MM.1S (cell line): ENCODE measurements around the gene BRINP1.

Experiments
- DNase-seq: peaks from one replicate; pipeline ENCODE4 v3.0.0-alpha.2; 2015
- H2AFZ ChIP-seq: fragments of 300-600 bp; sonication (generic); 2 replicates; pipeline ENCODE4 v1.6.0; 2016; ENCODE audit warnings: antibody characterized with exemption, low read length
- H3F3A ChIP-seq: fragments of 300-600 bp; sonication (generic); 2 replicates; pipeline ENCODE4 v1.6.1; 2016; ENCODE audit warnings: mild to moderate bottlenecking, antibody characterized with exemption, low read length, moderate library complexity, mixed read lengths; ENCODE audit not compliant: insufficient read depth
- H3K27ac ChIP-seq: fragments of 300-600 bp; sonication (generic); 2 replicates; pipeline ENCODE4 v1.5.1; 2016; ENCODE audit warnings: mild to moderate bottlenecking, low read length
- H3K27me3 ChIP-seq: fragments of 300-600 bp; sonication (generic); replicated peaks from 2 replicates; pipeline ENCODE4 v1.6.0; 2016; ENCODE audit warnings: low read length; ENCODE audit not compliant: insufficient read depth
- H3K36me3 ChIP-seq: fragments of 300-600 bp; sonication (generic); replicated peaks from 2 replicates; pipeline ENCODE4 v1.6.1; 2016; ENCODE audit warnings: mild to moderate bottlenecking, low read length, mixed read lengths; ENCODE audit not compliant: insufficient read depth
- H3K4me1 ChIP-seq: fragments of 300-600 bp; sonication (generic); 2 replicates; pipeline ENCODE4 v1.6.1; 2016; ENCODE audit warnings: low read length, mixed read lengths
- H3K4me2 ChIP-seq: fragments of 300-600 bp; sonication (generic); 2 replicates; pipeline ENCODE4 v1.6.0; 2016; ENCODE audit warnings: low read depth, low read length
- H3K4me3 ChIP-seq: fragments of 300-600 bp; sonication (generic); 2 replicates; pipeline ENCODE4 v1.5.1; 2016; ENCODE audit warnings: low read length, mixed read lengths
- H3K79me2 ChIP-seq: fragments of 300-600 bp; sonication (generic); 2 replicates; pipeline ENCODE4 v1.6.1; 2016; ENCODE audit warnings: mixed run types, low read length, mixed read lengths
- H3K9ac ChIP-seq: fragments of 300-600 bp; sonication (generic); 2 replicates; pipeline ENCODE4 v1.6.1; 2016; ENCODE audit warnings: low read length, mixed read lengths
- H3K9me2 ChIP-seq: fragments of 300-600 bp; sonication (generic); replicated peaks from 2 replicates; pipeline ENCODE4 v1.6.1; 2016; ENCODE audit warnings: mild to moderate bottlenecking, low read length, mixed read lengths; ENCODE audit not compliant: insufficient read depth
- H3K9me3 ChIP-seq: fragments of 300-600 bp; sonication (generic); replicated peaks from 2 replicates; pipeline ENCODE4 v1.6.1; 2016; ENCODE audit warnings: mild to moderate bottlenecking, low read length, mixed read lengths; ENCODE audit not compliant: insufficient read depth
- H4K20me1 ChIP-seq: fragments of 300-600 bp; sonication (generic); 2 replicates; pipeline ENCODE4 v1.6.1; 2016; ENCODE audit warnings: mild to moderate bottlenecking, low read length, moderate library complexity, mixed read lengths; ENCODE audit not compliant: insufficient read depth
- EZH2 ChIP-seq: fragments of 300-600 bp; sonication (generic); optimal IDR thresholded peaks from 2 replicates; pipeline ENCODE3; 2017; ENCODE audit warnings: low read depth, mild to moderate bottlenecking, antibody characterized with exemption, low read length, mixed read lengths
- EZH2phosphoT487 ChIP-seq: fragments of 300-600 bp; sonication (generic); IDR thresholded peaks from 2 replicates; pipeline ENCODE4 v1.6.1; 2018; ENCODE audit warnings: antibody characterized with exemption, low read length
- TF ChIP-seq, protein P1 (sequence below): fragments of 300-600 bp; sonication (generic); IDR thresholded peaks from 2 replicates; pipeline ENCODE4 v1.5.1; 2016; ENCODE audit warnings: antibody characterized with exemption, low read length, mixed read lengths

BRINP1 gene

DNA sequence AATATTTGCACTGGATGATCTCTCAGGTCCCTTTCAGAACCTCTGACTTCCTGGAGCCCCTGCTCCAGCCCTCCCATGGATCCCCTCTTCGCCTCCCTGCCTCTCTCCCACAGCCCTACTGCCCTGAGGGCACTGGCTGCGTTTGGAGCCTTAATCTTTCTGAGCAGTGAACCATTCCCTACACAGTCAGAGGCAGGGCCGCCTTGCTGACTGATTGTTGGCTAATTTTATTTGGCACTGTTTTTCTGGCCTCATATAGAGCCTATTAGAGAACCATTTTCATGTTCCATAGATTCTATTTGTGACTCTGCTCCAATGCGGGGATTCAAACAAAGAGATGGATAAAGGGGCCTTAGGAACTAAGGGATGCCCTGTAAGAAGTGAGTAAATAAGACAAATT lies 91.1 kb downstream of the BRINP1 start:
- no peak overlapping the region for H3K27ac ChIP-seq
- TF ChIP-seq EZH2 (no peak), EZH2phosphoT487 (no peak)
- TF ChIP-seq, protein P1, sequence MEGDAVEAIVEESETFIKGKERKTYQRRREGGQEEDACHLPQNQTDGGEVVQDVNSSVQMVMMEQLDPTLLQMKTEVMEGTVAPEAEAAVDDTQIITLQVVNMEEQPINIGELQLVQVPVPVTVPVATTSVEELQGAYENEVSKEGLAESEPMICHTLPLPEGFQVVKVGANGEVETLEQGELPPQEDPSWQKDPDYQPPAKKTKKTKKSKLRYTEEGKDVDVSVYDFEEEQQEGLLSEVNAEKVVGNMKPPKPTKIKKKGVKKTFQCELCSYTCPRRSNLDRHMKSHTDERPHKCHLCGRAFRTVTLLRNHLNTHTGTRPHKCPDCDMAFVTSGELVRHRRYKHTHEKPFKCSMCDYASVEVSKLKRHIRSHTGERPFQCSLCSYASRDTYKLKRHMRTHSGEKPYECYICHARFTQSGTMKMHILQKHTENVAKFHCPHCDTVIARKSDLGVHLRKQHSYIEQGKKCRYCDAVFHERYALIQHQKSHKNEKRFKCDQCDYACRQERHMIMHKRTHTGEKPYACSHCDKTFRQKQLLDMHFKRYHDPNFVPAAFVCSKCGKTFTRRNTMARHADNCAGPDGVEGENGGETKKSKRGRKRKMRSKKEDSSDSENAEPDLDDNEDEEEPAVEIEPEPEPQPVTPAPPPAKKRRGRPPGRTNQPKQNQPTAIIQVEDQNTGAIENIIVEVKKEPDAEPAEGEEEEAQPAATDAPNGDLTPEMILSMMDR = no peak

DNA sequence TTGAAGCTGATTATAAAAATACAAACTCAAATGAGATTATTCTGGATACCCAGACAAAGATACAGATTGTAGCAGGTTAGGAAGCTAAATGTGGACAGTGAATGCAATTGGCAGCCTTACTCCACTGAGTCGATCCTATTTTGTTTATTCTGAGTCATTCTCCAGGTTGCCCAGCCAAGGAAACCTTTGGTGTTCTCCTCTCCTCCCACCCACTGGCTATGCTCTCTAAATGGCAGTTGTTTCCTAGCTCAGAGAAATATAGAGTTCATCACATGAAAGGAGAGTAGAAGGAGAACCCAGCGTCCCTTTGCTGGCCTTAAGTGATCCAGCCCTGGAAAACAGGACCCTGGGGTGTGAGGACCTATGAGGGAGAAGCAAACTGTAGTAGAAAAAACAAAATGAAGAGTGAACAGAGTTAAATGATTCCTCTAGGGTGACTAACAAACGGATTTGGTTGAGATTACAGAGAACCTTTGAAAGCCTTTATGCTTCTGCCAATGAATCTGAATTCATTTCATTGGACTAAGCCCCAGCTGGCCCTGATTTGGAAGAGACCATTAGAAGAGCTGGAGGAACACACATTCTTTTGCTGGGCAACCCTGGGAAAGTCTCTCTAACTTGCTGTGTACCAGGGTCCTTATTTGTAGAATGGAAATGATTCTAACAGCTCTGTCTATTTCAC lies 95.1 kb downstream of the BRINP1 start:
- no peaks in the 10 kb centered on the region; the same call in 1 of the 2 replicates for H3K9me3 ChIP-seq
- H2AFZ ChIP-seq = no peak overlapping the region
- H3K9me2 ChIP-seq = no peaks in the 10 kb centered on the region
- no peaks in the 10 kb centered on the region for H3K27me3 ChIP-seq
- H3K79me2 ChIP-seq = no peaks in the 10 kb centered on the region
- H3K4me1 ChIP-seq = no peaks in the 10 kb centered on the region
- no peak overlapping the region for H3K4me3 ChIP-seq
- no peak for DNase-seq
- no peaks in the 10 kb centered on the region for H3K36me3 ChIP-seq
- no peaks in the 10 kb centered on the region for H4K20me1 ChIP-seq
- H3K4me2 ChIP-seq = no peak overlapping the region
- no peak overlapping the region for H3K9ac ChIP-seq
- H3F3A ChIP-seq = no peaks in the 10 kb centered on the region
- TF ChIP-seq, protein P1 = no peak
- TF ChIP-seq EZH2phosphoT487 (no peak), EZH2 (no peak)
- no peak overlapping the region for H3K27ac ChIP-seq

More for the DNA sequence above, 91.1 kb downstream of the BRINP1 start:
- Histone ChIP-seq H3K4me2 (no peak overlapping the region), H3F3A (no peaks in the 10 kb centered on the region), H3K9me2 (no peaks in the 10 kb centered on the region), H3K9me3 (no peaks in the 10 kb centered on the region), H3K27me3 (no peaks in the 10 kb centered on the region), H3K4me3 (no peak overlapping the region), H3K4me1 (no peaks in the 10 kb centered on the region), H3K36me3 (no peaks in the 10 kb centered on the region), H2AFZ (no peak overlapping the region), H3K9ac (no peak overlapping the region), H3K79me2 (no peaks in the 10 kb centered on the region), H4K20me1 (no peaks in the 10 kb centered on the region)
- DNase-seq = no peak

DNA sequence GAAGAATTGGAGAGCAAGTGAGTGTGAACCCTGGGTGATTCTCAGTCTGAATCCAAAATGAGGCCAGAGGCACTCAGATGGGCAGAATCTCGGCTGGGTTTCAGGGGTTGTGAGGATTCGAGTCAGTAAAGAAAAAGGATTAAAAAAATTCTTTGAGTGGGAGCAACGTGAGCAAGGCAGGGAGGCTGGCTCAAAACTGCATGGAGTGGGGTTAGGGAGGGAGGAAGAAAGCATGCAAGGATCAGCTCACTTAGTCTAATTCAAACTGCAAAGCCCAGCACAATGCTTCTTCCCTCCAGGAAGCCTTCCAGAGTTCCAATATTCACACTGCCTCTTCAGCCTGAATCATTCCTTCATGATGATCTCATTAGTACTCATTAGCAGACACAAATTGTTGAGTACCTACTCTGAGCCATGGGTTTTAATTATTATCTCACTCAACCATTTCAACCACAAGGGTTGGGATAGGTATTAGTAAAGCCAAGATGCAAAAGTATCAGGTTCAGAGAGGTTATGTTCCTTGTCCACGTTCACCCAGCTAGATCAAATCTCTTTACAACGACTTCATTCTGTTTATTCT lies 95.8 kb downstream of the BRINP1 start:
- Histone ChIP-seq H3K27me3 (no peaks in the 10 kb centered on the region), H3F3A (no peaks in the 10 kb centered on the region), H3K27ac (no peak overlapping the region), H3K9me3 (no peaks in the 10 kb centered on the region; the same call in 1 of the 2 replicates), H3K4me1 (no peaks in the 10 kb centered on the region), H3K79me2 (no peaks in the 10 kb centered on the region), H3K4me2 (no peak overlapping the region), H4K20me1 (no peaks in the 10 kb centered on the region), H2AFZ (no peak overlapping the region), H3K9me2 (no peaks in the 10 kb centered on the region), H3K9ac (no peak overlapping the region), H3K4me3 (no peak overlapping the region), H3K36me3 (no peaks in the 10 kb centered on the region)
- TF ChIP-seq EZH2phosphoT487 (no peak), EZH2 (no peak)
- TF ChIP-seq, protein P1 = no peak
- DNase-seq = no peak
